Pancreas (tissue), 10 donors: ENCODE measurements around the gene VAC14. TPM values are rescaled to one million over a fixed set of nuclear protein-coding genes. Genes with fewer than 3 reads are reported as not detected.

ENCODE experiments used
- ATAC-seq, 4 donors: fragments of 200-7000 bp; cut with Tn5 transposase; one replicate each; pipeline versions ENCODE4 v1.8.0 to v1.9.1; 2020; ENCODE audit warnings: mild to moderate bottlenecking in 4 of 4, moderate library complexity in 4 of 4
- DNase-seq, 6 donors: peaks; one replicate each; pipeline ENCODE4 v3.0.0-alpha.2; 2020
- FAIRE-seq: peaks from 2 replicates; lab custom pipeline; 2012; peaks lifted over from hg19 to GRCh38; lab: Jason Lieb, UNC
- H3K27ac ChIP-seq, 4 donors: fragments of 200-600 bp; sonication (generic); 1 replicate in 3 of 4; 2 replicates in 1 of 4; pipeline versions ENCODE4 v1.5.0 to v1.8.0; 2020
- H3K27me3 ChIP-seq, 4 donors: fragments of 200-600 bp; one replicate each; pipeline ENCODE4 v1.8.0; 2021
- H3K36me3 ChIP-seq, 3 donors: fragments of 200-600 bp; sonication (generic) in 1 of 3; one replicate each; pipeline versions ENCODE4 v1.5.0 to v1.8.0; 2020 to 2021
- H3K4me1 ChIP-seq, 3 donors: fragments of 200-600 bp; one replicate each; pipeline ENCODE4 v1.8.0; 2021
- H3K4me3 ChIP-seq, 4 donors: fragments of 200-600 bp; sonication (generic) in 2 of 4; one replicate each; pipeline versions ENCODE4 v1.5.0 to v1.8.0; 2020 to 2021
- H3K9me3 ChIP-seq, 4 donors: fragments of 200-600 bp; one replicate each; pipeline ENCODE4 v1.8.0; 2021
- WGBS, 2 donors: extraction: QIAGEN DNeasy Blood & Tissue Kit; methylation state at CpG; one replicate each; pipeline ENCODE4 v1.1.7; 2013; 5-methylcytosine and 5-hydroxymethylcytosine counted together
- intact Hi-C, 3 donors: fragments of 100-400 bp; cut with DNase I; formaldehyde crosslinking; loops; one replicate each; pipeline versions ENCODE4 v1.11.1 to v1.14.2; 2022
- polyA plus RNA-seq, 2 donors: library from polyadenylated mRNA; stranded (reverse); fragments of 200-250 nt; gene quantifications; one replicate each; pipeline ENCODE4 v1.2.3, GENCODE V29; 2013
- total RNA-seq, 6 donors: library from RNA; stranded (reverse); fragmentation: NEBNext Ultra II Directional in 4 of 6; extraction: Animal tissue kit (Norgen Biotek cat#: 25700) in 4 of 6; gene quantifications; one replicate each; pipeline versions ENCODE4 v1.2.1 to v1.2.4, GENCODE V29; 2021 to 2023
- TF ChIP-seq, protein P1 (sequence below), 4 donors: fragments of 200-600 bp; sonication (generic) in 3 of 4; IDR thresholded peaks; one replicate each; pipeline versions ENCODE4 v1.5.0 to v1.8.0; 2021; ENCODE audit warnings: antibody characterized with exemption in 4 of 4
- donor health status: healthy with polysubstance abuse.
- donor health status: DM: no; HTN: no; CAD: no; lungs with moderate emphysema.
- donor health status: DM: no; HTN: no; CAD: no.
- donor health status: control.
- donor health status: control.
- donor health status: Bipolar disorder and iron deficiency.
- donor health status: DM: yes; HTN: yes; CAD: no.
- donor health status: DM: no; HTN: no; CAD: no.
- donor health status: DM: no; HTN: no; CAD: no.
- donor health status: DM: yes; HTN: yes; CAD: no.

Gene VAC14
- total and polyA plus RNA-seq, 8 donors: 9.6 to 36.3 (median 14.9) TPM

DNA sequence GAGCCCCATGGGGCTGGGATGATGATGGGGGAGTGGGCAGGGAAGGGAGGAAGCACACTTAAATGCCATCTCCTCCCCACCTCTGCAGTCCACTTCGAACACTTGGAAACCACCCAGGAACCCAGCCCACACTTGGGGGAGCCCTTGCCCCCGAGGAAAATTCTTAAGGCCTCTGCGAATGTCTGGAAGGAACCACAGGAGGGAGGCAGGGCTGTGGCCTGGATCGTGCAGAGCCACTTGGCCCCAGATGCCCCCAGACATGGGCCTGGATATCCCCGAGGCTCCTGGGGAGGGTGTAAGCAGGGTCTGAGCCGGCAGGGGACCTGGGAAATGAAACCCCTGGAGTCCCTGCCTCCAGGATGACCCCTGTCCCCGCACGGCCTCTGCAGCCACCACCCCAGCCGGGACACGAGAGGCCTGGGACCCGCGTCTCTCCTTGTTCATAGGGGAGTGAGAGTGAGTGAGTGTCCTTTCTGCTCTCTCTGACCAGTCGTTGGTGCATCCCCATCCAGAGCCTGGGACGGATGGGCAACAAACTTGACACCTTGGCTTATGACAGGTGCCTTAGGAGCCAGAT, 103.3 kb downstream of the VAC14 start:
- Histone ChIP-seq H3K4me1 (no peaks in the 10 kb centered on the region), H3K36me3 (no peaks in the 10 kb centered on the region), H3K27me3 (no peaks in the 10 kb centered on the region), H3K27ac (no peak overlapping the region), H3K4me3 (no peak overlapping the region), H3K9me3 (no peaks in the 10 kb centered on the region)
- DNase-seq (no peak), FAIRE-seq (no peak), ATAC-seq (no peak)
- intact Hi-C loops: no loop called here
- 83 to 87% methylated on average over 13 to 14 of the region's 14 CpGs for WGBS, 2 donors
- TF ChIP-seq, protein P1, sequence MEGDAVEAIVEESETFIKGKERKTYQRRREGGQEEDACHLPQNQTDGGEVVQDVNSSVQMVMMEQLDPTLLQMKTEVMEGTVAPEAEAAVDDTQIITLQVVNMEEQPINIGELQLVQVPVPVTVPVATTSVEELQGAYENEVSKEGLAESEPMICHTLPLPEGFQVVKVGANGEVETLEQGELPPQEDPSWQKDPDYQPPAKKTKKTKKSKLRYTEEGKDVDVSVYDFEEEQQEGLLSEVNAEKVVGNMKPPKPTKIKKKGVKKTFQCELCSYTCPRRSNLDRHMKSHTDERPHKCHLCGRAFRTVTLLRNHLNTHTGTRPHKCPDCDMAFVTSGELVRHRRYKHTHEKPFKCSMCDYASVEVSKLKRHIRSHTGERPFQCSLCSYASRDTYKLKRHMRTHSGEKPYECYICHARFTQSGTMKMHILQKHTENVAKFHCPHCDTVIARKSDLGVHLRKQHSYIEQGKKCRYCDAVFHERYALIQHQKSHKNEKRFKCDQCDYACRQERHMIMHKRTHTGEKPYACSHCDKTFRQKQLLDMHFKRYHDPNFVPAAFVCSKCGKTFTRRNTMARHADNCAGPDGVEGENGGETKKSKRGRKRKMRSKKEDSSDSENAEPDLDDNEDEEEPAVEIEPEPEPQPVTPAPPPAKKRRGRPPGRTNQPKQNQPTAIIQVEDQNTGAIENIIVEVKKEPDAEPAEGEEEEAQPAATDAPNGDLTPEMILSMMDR (IDR thresholded peaks at IDR 0.05): no peak

DNA sequence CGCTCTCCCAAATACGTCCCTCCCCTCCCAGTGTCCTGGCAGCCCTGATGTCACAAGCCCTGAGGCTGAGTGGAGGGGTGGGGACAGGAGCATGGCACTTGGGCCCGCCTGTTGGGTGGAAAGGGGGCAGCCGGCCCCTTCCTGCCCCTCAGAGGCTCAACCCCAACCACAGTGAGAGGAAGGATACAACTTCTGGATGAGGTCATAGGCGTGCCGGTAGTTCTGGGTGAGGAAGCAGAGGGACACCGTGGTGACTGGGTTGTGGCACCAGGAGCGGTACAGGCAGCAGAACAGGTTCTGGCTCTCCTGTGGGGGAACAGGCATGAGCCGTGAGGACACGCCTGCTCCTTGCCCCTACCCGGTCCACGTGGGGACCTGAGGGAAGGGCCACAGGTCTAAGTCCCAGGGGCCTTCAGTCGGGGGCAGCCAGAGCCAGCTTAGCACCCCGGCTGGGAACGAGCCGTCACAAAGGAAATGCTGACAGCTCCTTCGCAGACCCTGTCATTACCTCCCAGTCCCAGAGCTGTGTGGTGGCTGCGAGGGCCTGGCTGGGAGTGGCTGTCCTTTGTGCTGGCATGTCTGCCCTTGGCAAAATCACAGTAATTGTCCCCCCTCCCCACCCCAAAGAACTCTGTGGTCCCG, 103.9 kb downstream of the VAC14 start:
- Histone ChIP-seq H3K4me3 (no peak overlapping the region), H3K27me3 (no peaks in the 10 kb centered on the region), H3K27ac (no peak overlapping the region), H3K36me3 (no peaks in the 10 kb centered on the region), H3K9me3 (no peaks in the 10 kb centered on the region), H3K4me1 (no peaks in the 10 kb centered on the region)
- 80 to 89% methylated on average over 19 of the region's 19 CpGs for WGBS, 2 donors
- TF ChIP-seq, protein P1 (IDR thresholded peaks at IDR 0.05): no peak
- FAIRE-seq (no peak), DNase-seq (no peak), ATAC-seq (peak in 1 of 4 donors; percentile 6)
- intact Hi-C loops: no loop called here

DNA sequence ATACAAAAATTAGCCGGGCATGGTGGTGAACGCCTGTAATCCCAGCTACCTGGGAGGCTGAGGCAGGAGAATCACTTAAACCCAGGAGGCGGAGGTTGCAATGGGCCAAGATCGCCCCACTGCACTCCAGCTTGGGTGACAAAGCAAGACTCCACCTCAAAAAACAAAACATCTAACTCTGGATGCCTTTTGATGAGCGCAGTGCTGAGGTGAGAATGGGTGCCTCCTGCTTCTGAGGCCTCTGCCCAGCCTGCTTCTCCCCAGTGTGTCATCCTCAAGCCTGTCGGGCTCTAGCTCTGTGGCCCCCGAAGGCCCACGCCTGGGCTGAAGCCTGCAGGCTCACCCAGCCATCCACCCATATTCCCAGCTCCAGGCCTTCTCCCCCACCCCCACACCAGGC, 104.6 kb downstream of the VAC14 start:
- intact Hi-C loops: no loop called here
- Histone ChIP-seq H3K9me3 (no peaks in the 10 kb centered on the region), H3K27me3 (no peaks in the 10 kb centered on the region), H3K4me1 (no peaks in the 10 kb centered on the region), H3K27ac (no peak overlapping the region), H3K36me3 (no peaks in the 10 kb centered on the region), H3K4me3 (no peak overlapping the region)
- WGBS, 2 donors: 95 to 98% methylated on average over 8 of the region's 8 CpGs
- FAIRE-seq (no peak), DNase-seq (peak in 1 of 6 donors; percentile 10), ATAC-seq (no peak)
- TF ChIP-seq, protein P1 (IDR thresholded peaks at IDR 0.05): no peak

- WGBS, 2 donors: 70 to 72% methylated on average over 14 of the region's 14 CpGs
- peak in 3 of 4 donors; percentile 29 to 62 (median 49) for ATAC-seq
- intact Hi-C loops: no loop called here
- no peak for FAIRE-seq
- Histone ChIP-seq H3K27me3 (no peaks in the 10 kb centered on the region), H3K9me3 (no peaks in the 10 kb centered on the region), H3K4me3 (no peak overlapping the region), H3K27ac (no peak overlapping the region), H3K4me1 (no peaks in the 10 kb centered on the region), H3K36me3 (no peaks in the 10 kb centered on the region)
- TF ChIP-seq, protein P1 (IDR thresholded peaks at IDR 0.05): no peak
- DNase-seq: peak in 1 of 6 donors; percentile 56
Measured at GRCh38 chr16:70695331-70696070, 105.5 kb downstream of the VAC14 start.
